IMR-90 (cell line): ENCODE data around the gene ALG8.

Source experiments
- CEBPB ChIP-seq: IDR thresholded peaks from 2 replicates; pipeline ENCODE4 v1.6.1; 2012; ENCODE audit warnings: low read depth, low read length, improper control_type of control experiment
- CTCF ChIP-seq: conservative IDR thresholded peaks from 2 replicates; pipeline ENCODE4 v1.5.1; 2012; ENCODE audit warnings: mild to moderate bottlenecking, low read depth, low read length, improper control_type of control experiment
- FOS ChIP-seq: fragments of 150-350 bp; IDR thresholded peaks from 2 replicates; pipeline ENCODE4 v1.6.1; 2016; ENCODE audit warnings: low read depth, low read length
- MAZ ChIP-seq: IDR thresholded peaks from 2 replicates; pipeline ENCODE4 v1.6.1; 2012; ENCODE audit warnings: low read depth, mild to moderate bottlenecking, low read length, improper control_type of control experiment, moderate library complexity, borderline replicate concordance
- MXI1 ChIP-seq: IDR thresholded peaks from 2 replicates; pipeline ENCODE4 v1.6.1; 2012; ENCODE audit warnings: low read depth, mild to moderate bottlenecking, low read length, moderate library complexity, borderline replicate concordance
- POLR2A ChIP-seq: IDR thresholded peaks from 2 replicates; pipeline ENCODE4 v1.6.1; 2012; ENCODE audit warnings: mild to moderate bottlenecking, low read depth, low read length
- RFX5 ChIP-seq: IDR thresholded peaks from 2 replicates; pipeline ENCODE4 v1.8.0; 2012; ENCODE audit warnings: low read depth, mild to moderate bottlenecking, low read length, moderate library complexity
- SMC3 ChIP-seq: fragments of 150-350 bp; IDR thresholded peaks from 2 replicates; pipeline ENCODE4 v1.6.1; 2016; ENCODE audit warnings: low read depth, mild to moderate bottlenecking, antibody characterized with exemption, low read length, moderate library complexity
- TF ChIP-seq, protein P1 (sequence below): fragments of 150-350 bp; IDR thresholded peaks from 2 replicates; pipeline ENCODE4 v1.6.1; 2017; ENCODE audit warnings: mild to moderate bottlenecking, antibody characterized with exemption, low read length, low read depth

GRCh38 chr11:78074756-78075155 lies 64.7 kb downstream of the ALG8 start:
- TF ChIP-seq CTCF (no peak), MXI1 (no peak), POLR2A (no peak), CEBPB (no peak), SMC3 (no peak), RFX5 (no peak), MAZ (no peak), FOS (no peak)
- TF ChIP-seq, protein P1, sequence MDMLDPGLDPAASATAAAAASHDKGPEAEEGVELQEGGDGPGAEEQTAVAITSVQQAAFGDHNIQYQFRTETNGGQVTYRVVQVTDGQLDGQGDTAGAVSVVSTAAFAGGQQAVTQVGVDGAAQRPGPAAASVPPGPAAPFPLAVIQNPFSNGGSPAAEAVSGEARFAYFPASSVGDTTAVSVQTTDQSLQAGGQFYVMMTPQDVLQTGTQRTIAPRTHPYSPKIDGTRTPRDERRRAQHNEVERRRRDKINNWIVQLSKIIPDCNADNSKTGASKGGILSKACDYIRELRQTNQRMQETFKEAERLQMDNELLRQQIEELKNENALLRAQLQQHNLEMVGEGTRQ: no peak
